GM12878 (cell line): Measurements from ENCODE around the gene BRD9.
"Not testable (repeated sequence)": the region's sequence is repeated elsewhere in the genome, so short reads cannot be mapped to it uniquely, and the experiment has no call there.

Experiments
- EP300 ChIP-seq, 2 experiments: fragments of 150-350 bp in 1 of 2; IDR thresholded peaks; 2 replicates each; pipeline ENCODE4 v1.6.1; 2011 to 2012; ENCODE audit warnings: low read depth in 2 of 2, low read length in 2 of 2, borderline replicate concordance in 1 of 2, improper control_type of control experiment in 1 of 2, inconsistent platforms in 1 of 2; ENCODE audit not compliant: control insufficient read depth in 1 of 2
- POLR2A ChIP-seq: IDR thresholded peaks from 2 replicates; pipeline ENCODE4 v1.6.1; 2011; ENCODE audit warnings: low read depth, mild to moderate bottlenecking, low read length
- RAD21 ChIP-seq: IDR thresholded peaks from 2 replicates; pipeline ENCODE4 v1.6.1; 2011; ENCODE audit warnings: mild to moderate bottlenecking, low read depth, low read length, moderate library complexity; ENCODE audit not compliant: insufficient read depth
- RCOR1 ChIP-seq: conservative IDR thresholded peaks from 2 replicates; pipeline ENCODE4 v1.6.1; 2012; ENCODE audit warnings: low read depth, low read length, improper control_type of control experiment
- SIN3A ChIP-seq: IDR thresholded peaks from 2 replicates; pipeline ENCODE4 v1.6.1; 2012; ENCODE audit warnings: low read depth, low read length, improper control_type of control experiment
- TF ChIP-seq, protein P1 (sequence below): fragments of 450-650 bp; IDR thresholded peaks from 2 replicates; pipeline ENCODE4 v1.6.1; 2017; ENCODE audit warnings: mild to moderate bottlenecking
- TF ChIP-seq, protein P2 (sequence below): fragments of 450-650 bp; IDR thresholded peaks from 2 replicates; pipeline ENCODE4 v1.6.1; 2017; ENCODE audit warnings: antibody characterized with exemption, mild to moderate bottlenecking, moderate library complexity

DNA sequence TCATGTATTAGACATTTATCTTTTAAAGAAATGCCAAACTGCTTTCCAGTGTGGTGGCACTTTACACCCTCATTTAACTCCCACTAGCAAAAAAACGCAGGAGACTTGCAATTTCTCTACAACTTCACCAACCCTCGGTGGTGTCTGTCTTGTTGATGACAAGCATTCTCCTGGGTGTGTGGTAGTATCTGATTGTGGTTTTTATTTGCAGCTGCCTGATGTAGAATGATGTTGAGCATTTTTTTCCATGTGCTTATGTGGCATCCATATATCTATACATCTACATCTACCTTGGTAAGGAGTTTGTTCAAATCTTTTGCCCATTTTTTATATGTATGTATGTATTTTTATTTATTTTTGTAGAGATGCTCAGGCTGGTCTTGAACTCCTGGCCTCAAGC lies 58.6 kb downstream of the BRD9 start:
- TF ChIP-seq, protein P1, sequence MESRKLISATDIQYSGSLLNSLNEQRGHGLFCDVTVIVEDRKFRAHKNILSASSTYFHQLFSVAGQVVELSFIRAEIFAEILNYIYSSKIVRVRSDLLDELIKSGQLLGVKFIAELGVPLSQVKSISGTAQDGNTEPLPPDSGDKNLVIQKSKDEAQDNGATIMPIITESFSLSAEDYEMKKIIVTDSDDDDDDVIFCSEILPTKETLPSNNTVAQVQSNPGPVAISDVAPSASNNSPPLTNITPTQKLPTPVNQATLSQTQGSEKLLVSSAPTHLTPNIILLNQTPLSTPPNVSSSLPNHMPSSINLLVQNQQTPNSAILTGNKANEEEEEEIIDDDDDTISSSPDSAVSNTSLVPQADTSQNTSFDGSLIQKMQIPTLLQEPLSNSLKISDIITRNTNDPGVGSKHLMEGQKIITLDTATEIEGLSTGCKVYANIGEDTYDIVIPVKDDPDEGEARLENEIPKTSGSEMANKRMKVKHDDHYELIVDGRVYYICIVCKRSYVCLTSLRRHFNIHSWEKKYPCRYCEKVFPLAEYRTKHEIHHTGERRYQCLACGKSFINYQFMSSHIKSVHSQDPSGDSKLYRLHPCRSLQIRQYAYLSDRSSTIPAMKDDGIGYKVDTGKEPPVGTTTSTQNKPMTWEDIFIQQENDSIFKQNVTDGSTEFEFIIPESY, result not testable (repeated sequence)
- TF ChIP-seq, protein P2, sequence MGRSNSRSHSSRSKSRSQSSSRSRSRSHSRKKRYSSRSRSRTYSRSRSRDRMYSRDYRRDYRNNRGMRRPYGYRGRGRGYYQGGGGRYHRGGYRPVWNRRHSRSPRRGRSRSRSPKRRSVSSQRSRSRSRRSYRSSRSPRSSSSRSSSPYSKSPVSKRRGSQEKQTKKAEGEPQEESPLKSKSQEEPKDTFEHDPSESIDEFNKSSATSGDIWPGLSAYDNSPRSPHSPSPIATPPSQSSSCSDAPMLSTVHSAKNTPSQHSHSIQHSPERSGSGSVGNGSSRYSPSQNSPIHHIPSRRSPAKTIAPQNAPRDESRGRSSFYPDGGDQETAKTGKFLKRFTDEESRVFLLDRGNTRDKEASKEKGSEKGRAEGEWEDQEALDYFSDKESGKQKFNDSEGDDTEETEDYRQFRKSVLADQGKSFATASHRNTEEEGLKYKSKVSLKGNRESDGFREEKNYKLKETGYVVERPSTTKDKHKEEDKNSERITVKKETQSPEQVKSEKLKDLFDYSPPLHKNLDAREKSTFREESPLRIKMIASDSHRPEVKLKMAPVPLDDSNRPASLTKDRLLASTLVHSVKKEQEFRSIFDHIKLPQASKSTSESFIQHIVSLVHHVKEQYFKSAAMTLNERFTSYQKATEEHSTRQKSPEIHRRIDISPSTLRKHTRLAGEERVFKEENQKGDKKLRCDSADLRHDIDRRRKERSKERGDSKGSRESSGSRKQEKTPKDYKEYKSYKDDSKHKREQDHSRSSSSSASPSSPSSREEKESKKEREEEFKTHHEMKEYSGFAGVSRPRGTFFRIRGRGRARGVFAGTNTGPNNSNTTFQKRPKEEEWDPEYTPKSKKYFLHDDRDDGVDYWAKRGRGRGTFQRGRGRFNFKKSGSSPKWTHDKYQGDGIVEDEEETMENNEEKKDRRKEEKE, result not testable (repeated sequence)
- TF ChIP-seq RCOR1; RAD21; EP300 (IDR thresholded peaks at IDR 0.05; ENCODE audit: borderline replicate concordance in 1 of 2, control insufficient read depth in 1 of 2, low read depth in 2 of 2, low read length in 2 of 2); POLR2A; SIN3A: not testable (repeated sequence)
